DMS 273 treated with DMSO at 0.1 percent for 48 hours (cell line): ENCODE measurements around the gene LCN2.

Experiments used
- DNase-seq: peaks from one replicate; lab custom pipeline; 2025; lab: John Stamatoyannopoulos, UW

The LCN2 gene

GRCh38 chr9:128201441-128202369 is 52.5 kb downstream of the LCN2 start:
- DNase-seq: no peak

DNA sequence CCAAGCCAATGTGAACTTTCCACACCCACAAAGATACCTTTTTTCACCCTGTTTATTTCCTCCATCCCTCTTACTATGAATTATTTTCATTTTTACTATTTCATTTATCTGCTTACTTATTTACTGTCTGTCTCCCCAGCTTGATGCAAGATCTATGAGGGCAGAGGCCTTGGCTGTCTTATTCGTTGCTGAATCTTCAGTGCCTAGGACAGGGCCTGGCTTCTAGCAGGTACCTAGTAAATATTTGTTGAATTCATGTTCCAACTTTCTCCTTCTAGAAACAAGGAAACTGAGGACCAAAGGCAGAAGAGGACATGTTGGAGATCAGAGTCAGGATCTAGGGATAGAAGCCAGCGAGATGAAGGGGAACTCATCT is 53.4 kb downstream of the LCN2 start:
- DNase-seq: no peak
